ENCODE measurements around the gene PARP15.

Gene PARP15

DNA sequence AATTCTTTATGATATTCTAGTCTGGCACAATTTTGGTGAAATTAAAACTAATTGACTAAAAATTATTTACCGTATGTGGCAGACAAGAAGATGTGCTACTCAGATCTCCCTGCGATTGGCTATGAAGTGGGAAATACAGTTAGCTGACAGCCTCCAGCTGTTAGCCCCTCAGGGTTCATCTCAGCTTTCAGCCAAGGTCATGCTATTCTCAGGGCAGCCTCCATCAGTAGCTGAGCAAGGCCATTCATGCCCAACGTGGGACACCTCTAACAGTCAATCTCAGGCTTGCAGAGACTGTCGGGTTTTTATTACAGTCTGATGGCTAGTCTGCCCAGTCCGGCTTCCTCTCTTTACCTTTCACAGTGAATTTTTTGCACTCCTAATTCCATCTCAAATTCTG, 20.1 kb upstream of the PARP15 start:
- ATAC-seq (ENCODE audit: insufficient read depth, low read depth) (no peak), DNase-seq (no peak)
- Histone ChIP-seq H2AFZ (ENCODE audit: low read depth, low read length) (no peak overlapping the region), H3K4me3 (ENCODE audit: low read depth in 1 of 2, low read length in 2 of 2) (no peak overlapping the region), H3K27ac (ENCODE audit: low read length) (no peak overlapping the region), H3K27me3 (ENCODE audit: insufficient read depth, low read length, poor library complexity) (no peaks in the 10 kb centered on the region), H4K20me1 (ENCODE audit: insufficient read depth, low read length) (no peaks in the 10 kb centered on the region), H3K36me3 (ENCODE audit: insufficient read depth, low read length) (peaks cover 60% of the 10 kb centered on the region), H3K9ac (ENCODE audit: low read depth, low read length) (no peak overlapping the region), H3K4me2 (ENCODE audit: insufficient read depth, low read length) (no peak overlapping the region), H3K4me1 (ENCODE audit: insufficient read depth, low read length) (peaks cover 10% of the 10 kb centered on the region), H3K79me2 (ENCODE audit: insufficient read depth, low read length) (peaks cover 5% of the 10 kb centered on the region), H3K9me3 (ENCODE audit: insufficient read depth, low read length, severe bottlenecking) (no peaks in the 10 kb centered on the region)
- TF ChIP-seq, protein P1, sequence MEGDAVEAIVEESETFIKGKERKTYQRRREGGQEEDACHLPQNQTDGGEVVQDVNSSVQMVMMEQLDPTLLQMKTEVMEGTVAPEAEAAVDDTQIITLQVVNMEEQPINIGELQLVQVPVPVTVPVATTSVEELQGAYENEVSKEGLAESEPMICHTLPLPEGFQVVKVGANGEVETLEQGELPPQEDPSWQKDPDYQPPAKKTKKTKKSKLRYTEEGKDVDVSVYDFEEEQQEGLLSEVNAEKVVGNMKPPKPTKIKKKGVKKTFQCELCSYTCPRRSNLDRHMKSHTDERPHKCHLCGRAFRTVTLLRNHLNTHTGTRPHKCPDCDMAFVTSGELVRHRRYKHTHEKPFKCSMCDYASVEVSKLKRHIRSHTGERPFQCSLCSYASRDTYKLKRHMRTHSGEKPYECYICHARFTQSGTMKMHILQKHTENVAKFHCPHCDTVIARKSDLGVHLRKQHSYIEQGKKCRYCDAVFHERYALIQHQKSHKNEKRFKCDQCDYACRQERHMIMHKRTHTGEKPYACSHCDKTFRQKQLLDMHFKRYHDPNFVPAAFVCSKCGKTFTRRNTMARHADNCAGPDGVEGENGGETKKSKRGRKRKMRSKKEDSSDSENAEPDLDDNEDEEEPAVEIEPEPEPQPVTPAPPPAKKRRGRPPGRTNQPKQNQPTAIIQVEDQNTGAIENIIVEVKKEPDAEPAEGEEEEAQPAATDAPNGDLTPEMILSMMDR (IDR thresholded peaks at IDR 0.05; ENCODE audit: borderline replicate concordance, extremely low read depth, low read length, poor library complexity, severe bottlenecking), result no peak
- TF ChIP-seq EZH2 (IDR thresholded peaks at IDR 0.05; ENCODE audit: borderline replicate concordance, low read depth, low read length, severe bottlenecking), result no peak

DNA sequence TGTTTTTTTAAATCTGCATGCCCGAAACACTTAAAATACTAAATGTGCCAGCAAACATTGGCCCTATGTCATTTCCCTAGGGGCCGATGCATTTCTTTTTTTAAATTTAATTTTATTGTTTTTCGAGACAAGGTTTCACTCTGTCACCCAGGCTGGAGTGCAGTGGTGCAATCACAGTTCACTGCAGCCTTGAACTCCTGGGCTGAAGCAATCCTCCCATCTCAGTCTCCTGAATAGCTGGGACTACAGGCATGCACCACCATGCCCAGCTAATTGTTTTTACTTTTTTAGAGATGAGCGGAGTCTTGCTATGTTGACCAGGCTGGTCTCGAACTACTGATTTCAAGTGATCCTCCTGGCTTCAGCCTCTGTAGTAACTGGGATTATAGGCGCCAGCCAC, 18.8 kb upstream of the PARP15 start:
- TF ChIP-seq, protein P1 (IDR thresholded peaks at IDR 0.05; ENCODE audit: borderline replicate concordance, extremely low read depth, low read length, poor library complexity, severe bottlenecking), result no peak
- no peak for TF ChIP-seq EZH2 (IDR thresholded peaks at IDR 0.05; ENCODE audit: borderline replicate concordance, low read depth, low read length, severe bottlenecking)
- Histone ChIP-seq H3K9ac (ENCODE audit: low read depth, low read length) (no peak overlapping the region), H3K4me2 (ENCODE audit: insufficient read depth, low read length) (no peak overlapping the region), H3K27me3 (ENCODE audit: insufficient read depth, low read length, poor library complexity) (no peaks in the 10 kb centered on the region), H3K4me3 (ENCODE audit: low read depth in 1 of 2, low read length in 2 of 2) (no peak overlapping the region), H3K36me3 (ENCODE audit: insufficient read depth, low read length) (peaks cover 52% of the 10 kb centered on the region), H3K9me3 (ENCODE audit: insufficient read depth, low read length, severe bottlenecking) (no peaks in the 10 kb centered on the region), H2AFZ (ENCODE audit: low read depth, low read length) (no peak overlapping the region), H3K4me1 (ENCODE audit: insufficient read depth, low read length) (peaks cover 22% of the 10 kb centered on the region), H3K27ac (ENCODE audit: low read length) (no peak overlapping the region), H4K20me1 (ENCODE audit: insufficient read depth, low read length) (no peaks in the 10 kb centered on the region), H3K79me2 (ENCODE audit: insufficient read depth, low read length) (peaks cover 16% of the 10 kb centered on the region)
- ATAC-seq (ENCODE audit: insufficient read depth, low read depth) (no peak), DNase-seq (no peak)

DNA sequence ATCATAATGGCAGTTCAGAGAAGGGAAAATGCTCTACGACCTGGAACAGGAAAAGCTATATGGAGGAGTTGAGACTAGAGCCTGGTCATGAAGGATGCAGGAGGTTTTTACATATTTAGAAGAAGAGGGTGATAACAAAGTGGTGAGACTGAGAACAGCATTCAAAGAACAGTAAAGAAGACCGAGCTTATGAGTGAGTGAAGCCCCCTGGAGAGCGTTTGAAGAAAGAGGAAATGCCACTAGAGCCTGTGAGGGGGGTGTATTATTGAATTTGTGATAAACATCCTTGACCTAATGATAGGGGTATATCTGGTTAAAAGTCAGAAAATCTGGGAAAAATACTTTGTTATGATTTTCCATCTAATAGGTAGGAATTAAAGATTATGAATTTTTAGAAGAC, 17.5 kb upstream of the PARP15 start:
- Histone ChIP-seq H3K4me1 (ENCODE audit: insufficient read depth, low read length) (peaks cover 27% of the 10 kb centered on the region), H3K4me3 (ENCODE audit: low read depth in 1 of 2, low read length in 2 of 2) (no peak overlapping the region), H3K36me3 (ENCODE audit: insufficient read depth, low read length) (peaks cover 46% of the 10 kb centered on the region), H2AFZ (ENCODE audit: low read depth, low read length) (no peak overlapping the region), H3K27ac (ENCODE audit: low read length) (no peak overlapping the region), H3K9ac (ENCODE audit: low read depth, low read length) (no peak overlapping the region), H3K79me2 (ENCODE audit: insufficient read depth, low read length) (peaks cover 29% of the 10 kb centered on the region), H4K20me1 (ENCODE audit: insufficient read depth, low read length) (no peaks in the 10 kb centered on the region), H3K27me3 (ENCODE audit: insufficient read depth, low read length, poor library complexity) (no peaks in the 10 kb centered on the region), H3K4me2 (ENCODE audit: insufficient read depth, low read length) (no peak overlapping the region), H3K9me3 (ENCODE audit: insufficient read depth, low read length, severe bottlenecking) (no peaks in the 10 kb centered on the region)
- no peak for DNase-seq
- no peak for ATAC-seq (ENCODE audit: insufficient read depth, low read depth)
- TF ChIP-seq EZH2 (IDR thresholded peaks at IDR 0.05; ENCODE audit: borderline replicate concordance, low read depth, low read length, severe bottlenecking), result no peak
- TF ChIP-seq, protein P1 (IDR thresholded peaks at IDR 0.05; ENCODE audit: borderline replicate concordance, extremely low read depth, low read length, poor library complexity, severe bottlenecking), result no peak

DNA sequence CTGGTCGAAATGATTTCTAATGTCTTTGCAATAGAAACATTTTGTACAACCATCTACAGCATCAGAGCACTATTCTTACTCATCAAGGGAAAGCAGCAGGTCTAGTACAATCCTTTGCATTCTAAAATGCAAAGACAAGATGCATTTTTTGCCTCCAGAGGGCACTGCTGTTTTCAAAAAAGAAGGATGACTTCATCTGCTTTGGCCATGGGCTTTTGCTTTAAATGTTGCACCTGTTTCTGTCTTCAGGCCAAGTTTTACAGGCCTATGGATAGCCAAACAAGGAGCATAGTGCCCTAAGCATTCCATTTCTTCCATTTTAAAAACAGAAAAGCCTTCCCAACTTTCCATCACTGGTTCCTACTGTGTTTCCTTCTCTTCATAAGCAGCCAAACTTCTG, 16.8 kb upstream of the PARP15 start:
- Histone ChIP-seq H3K27ac (ENCODE audit: low read length) (peak overlapping the region; percentile 2; the same call in 1 of the 2 replicates), H3K9ac (ENCODE audit: low read depth, low read length) (no peak overlapping the region), H3K9me3 (ENCODE audit: insufficient read depth, low read length, severe bottlenecking) (no peaks in the 10 kb centered on the region), H3K79me2 (ENCODE audit: insufficient read depth, low read length) (peaks cover 37% of the 10 kb centered on the region), H4K20me1 (ENCODE audit: insufficient read depth, low read length) (no peaks in the 10 kb centered on the region), H3K27me3 (ENCODE audit: insufficient read depth, low read length, poor library complexity) (no peaks in the 10 kb centered on the region), H3K36me3 (ENCODE audit: insufficient read depth, low read length) (peaks cover 41% of the 10 kb centered on the region), H3K4me3 (ENCODE audit: low read depth in 1 of 2, low read length in 2 of 2) (no peak overlapping the region), H3K4me1 (ENCODE audit: insufficient read depth, low read length) (peaks cover 34% of the 10 kb centered on the region), H3K4me2 (ENCODE audit: insufficient read depth, low read length) (no peak overlapping the region), H2AFZ (ENCODE audit: low read depth, low read length) (no peak overlapping the region)
- TF ChIP-seq, protein P1 (IDR thresholded peaks at IDR 0.05; ENCODE audit: borderline replicate concordance, extremely low read depth, low read length, poor library complexity, severe bottlenecking), result peak; percentile 81
- TF ChIP-seq EZH2 (IDR thresholded peaks at IDR 0.05; ENCODE audit: borderline replicate concordance, low read depth, low read length, severe bottlenecking), result no peak
- ATAC-seq (ENCODE audit: insufficient read depth, low read depth) (peak; percentile 23; the same call in 2 of the 3 replicates), DNase-seq (peak; percentile 68)

Data from DND-41 (cell line).